ENCODE measurements around the gene CDKN2C.

GRCh38 chr1:50968821-50969610 is 1.0 kb upstream of the CDKN2C start:
- TF ChIP-seq EZH2 (IDR thresholded peaks at IDR 0.05; ENCODE audit: insufficient read depth, poor library complexity, severe bottlenecking) = no peak
- TF ChIP-seq EZH2phosphoT487 (IDR thresholded peaks at IDR 0.05; ENCODE audit: insufficient read depth, low read depth) = no peak

Measured in GM23248 (cell line).